GM21390 (cell line): ENCODE measurements around the gene GATAD2B.
A peak's percentile ranks its signal among the peaks of the same experiment; 100 is the strongest.

Source experiments
- ATAC-seq: cut with Tn5 transposase; IDR thresholded peaks from one replicate; pipeline ENCODE4 v1.9.1; 2021; ENCODE audit not compliant: unreplicated experiment

The GATAD2B gene

DNA sequence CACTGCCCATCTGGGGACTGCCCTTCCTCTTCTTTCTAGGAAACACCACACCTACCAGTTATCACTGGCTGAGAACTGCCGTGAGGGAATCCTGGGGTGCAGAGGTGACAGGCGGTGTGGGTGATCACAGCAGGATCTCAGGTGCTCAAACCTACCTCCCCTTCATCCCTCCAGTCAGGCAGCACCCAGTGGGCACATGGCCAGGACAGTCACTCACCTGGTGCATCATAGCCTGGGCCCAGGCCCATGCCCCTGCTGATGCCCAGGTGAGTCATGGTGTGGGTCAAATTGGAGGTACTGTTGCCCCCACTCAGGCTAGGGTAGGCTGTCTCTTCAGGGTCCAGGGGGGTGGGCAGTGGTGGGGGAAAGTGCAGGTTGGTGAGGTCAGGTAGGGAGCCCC lies 29.0 kb upstream of the GATAD2B start:
- no peak for ATAC-seq

DNA sequence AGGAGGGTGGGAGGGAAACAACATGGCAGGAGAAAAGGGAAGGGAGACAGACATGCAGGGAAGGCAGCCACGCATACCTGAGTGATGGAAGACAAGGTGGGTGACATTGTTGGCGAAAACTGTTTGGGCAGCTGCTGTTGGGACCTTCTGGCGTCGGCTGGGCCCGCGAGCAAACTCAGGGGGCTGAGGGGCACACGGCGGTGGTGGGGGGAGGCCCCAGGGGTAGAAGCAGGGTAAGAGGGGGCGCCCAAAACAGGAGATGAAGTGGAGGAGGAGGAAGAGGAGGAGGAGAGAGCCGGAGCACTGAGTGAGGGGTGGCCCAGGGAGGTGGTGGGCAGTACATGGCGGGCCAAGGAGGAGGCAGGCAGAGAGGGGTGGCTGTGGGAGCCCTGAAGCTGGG lies 28.4 kb upstream of the GATAD2B start:
- ATAC-seq: no peak

DNA sequence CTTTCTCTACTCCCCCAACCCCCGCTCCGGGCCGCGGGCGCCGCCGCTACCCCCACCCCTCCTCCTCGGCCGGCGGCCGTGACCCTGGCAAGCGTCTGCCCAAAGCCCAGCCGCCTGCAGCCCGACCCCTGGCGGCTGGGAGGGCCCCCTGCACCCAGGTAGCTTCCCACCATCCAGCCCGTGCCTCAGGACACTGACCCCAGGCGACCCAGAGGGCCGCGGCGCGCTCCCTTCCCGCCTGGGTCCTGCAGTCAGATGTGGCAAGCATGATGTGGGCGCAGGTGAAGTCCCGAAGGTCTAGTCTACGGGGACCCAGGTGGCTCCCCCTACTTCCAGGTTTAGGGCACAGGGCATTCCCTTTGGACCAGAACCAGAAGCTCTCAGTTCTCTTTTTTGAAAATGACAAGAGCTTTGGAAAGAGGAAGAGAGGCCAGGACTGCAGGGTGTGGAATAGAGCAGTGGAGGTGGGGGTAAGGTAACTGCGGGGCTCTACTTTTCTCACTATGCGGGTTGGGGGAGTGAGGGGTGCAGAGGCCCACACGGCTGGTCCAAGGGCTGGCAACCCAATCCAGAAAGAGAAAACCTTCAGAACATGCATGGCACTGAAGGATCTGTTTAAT lies 24.0 kb upstream of the GATAD2B start, which contains the start of gene DENND4B:
Gene DENND4B (minus strand): TSS at position 97 of the 620 bp plus-strand sequence. CDS start 2,344 bp downstream, outside the sequence.
- ATAC-seq: peak; percentile 66

DNA sequence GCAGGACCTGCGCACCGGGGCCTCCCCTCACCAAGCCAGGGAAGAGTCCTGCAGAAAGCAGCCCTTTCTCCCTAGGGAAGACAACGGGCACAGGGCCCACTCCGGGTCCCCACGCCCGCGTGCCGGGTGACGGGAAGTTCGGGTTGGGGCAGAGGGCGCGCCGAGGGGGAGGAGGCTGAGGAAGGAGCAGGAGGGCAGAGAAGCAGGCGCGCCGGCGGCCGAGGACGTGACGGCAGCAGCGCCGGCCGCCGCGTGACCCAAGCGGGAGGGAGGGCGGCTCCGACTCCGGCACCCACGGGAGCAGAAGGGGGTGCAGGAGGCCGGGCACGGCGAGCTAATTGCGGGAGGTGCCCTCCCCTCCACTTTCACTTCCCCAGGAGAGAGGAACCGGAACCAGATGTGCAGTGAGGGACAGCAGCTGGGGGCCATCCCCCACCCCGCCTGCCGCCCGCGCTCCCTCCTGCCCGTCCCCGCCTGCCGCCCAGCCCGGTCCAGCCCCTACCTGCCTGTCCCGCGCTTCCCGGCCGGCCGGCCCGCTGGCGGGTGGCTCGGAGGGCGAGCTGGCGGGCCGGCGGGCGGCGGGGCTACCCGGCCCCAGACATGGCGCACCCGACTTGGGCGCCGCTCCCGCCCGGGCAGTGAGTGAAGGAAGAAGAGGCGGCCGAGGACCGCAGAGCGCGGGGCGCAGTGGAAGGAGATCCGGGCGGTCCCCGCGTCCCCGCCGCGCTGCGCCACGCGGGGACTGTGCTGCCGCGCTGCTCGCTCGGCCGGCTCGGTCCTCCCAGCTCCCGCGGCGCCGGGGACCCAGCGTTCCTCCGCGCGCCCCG lies 23.2 kb upstream of the GATAD2B start:
- peak; percentile 61 for ATAC-seq

DNA sequence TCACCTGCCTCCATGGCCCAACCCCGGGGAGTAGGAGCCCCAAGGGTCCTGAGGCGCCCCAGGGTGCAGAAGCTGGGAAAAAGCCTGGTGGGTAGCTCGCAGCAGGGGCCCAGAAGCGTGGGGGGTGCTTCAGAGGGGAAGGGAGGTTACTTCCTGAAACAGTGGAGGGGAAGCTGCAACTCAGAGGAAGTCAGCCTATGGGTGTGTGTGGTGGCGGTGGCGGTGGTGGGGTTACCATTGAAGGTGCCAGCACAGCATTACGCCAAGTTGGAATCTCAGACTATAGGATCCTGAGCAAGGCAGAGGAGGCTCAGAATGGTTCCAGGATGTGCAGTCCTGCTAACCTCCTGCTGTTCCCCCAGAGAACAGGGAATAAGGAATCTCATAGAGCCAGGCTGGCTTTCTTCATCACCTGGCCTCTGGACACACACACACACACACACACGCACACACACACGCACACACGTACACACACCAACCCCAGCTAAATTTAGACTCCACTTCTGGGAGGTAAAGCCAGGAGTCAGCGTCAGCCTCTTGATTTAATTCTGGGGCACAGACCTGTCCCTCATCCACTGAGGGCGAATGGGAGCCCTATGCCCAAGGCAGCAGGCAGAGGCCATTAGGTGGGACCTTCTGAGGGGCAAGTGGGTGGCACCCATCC lies 22.5 kb upstream of the GATAD2B start:
- peak; percentile 8 for ATAC-seq

DNA sequence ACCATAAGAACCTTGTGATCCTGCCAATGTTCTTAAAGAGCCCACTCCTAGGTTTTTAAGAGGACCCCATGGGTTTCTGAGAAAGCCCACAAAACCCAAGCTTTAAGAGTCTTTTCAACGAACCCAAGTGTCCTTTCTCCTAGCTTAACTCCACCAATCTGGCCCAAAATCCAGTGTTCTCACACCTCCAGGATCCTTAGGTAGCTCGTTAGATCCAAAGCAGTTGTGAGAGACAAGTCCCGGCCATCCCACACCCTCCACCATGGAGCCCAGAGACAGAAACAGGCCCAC lies 22.0 kb upstream of the GATAD2B start:
- ATAC-seq: no peak

DNA sequence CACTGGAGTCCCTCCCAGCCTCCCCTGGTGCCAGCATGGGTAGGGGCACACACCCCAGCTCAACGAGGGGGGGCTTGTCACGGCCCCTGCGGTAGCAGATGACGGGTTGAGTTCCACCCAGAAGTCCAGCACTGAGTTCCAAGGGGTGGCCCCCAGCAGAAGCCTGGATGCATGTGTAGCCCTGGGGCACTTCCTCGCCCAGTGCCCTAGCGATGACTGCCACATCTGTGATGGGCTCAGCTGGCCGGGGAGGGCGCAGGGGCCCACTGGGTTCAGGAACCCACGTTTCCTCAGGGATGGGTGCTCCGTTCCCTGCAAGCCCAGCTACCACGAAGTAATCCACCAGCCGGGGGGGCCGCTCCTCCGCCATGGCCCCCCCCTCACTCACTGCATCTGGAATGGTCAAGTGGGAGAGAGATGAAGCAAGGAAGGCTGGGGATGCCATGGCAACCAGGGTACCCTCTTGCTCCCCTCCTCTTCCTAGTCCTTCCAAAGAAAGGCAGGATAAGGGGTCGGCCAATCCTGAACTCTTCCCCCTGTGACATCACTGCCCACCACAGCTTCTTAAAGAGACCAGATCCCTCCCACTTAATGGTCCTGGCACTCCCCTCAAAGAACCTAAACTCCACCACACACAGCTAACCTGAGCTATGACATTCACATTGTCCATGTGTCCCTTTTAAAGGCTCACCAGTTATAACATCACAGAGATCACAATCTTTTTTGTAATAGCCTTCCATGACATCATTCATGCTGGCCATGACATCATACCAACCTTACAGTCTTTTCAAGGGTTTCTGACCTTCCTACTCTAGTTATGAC lies 21.4 kb upstream of the GATAD2B start:
- no peak for ATAC-seq

DNA sequence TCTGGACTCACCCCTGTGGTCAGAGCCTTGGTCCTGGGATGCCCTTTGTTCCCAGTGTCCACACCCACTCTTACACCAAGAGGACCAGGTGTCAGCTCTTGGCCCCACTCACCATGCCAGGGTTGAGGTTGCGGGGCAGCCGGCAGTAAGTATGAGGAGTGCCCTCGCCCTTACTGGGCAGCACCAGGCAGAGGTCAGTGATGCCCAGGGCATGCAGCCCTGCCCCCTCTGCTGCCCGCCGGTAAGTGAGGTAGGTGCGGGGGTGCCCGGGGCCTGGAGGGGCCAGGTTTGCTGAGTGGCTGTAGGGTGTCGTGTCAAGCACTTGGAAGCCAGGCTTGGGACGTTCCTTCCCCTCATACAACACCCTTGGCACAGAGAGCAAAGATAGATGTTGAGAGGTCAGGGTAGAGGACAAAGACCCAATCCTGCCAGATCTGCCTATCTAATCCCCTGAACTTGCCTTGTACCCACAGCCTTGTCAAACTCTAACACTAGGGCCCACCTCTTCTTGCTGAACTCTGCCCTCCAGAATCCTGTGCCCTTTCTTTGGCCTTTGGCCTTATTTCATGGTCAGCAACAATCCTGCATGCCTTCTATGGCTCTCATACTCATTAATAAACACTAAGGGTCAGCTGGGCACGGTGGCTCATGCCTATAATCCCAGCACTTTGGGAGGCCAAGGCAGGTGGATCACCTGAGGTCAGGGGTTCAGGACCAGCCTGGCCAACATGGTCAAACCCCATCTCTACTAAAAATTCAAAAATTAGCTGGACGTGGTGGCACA lies 20.2 kb upstream of the GATAD2B start:
- ATAC-seq: no peak

DNA sequence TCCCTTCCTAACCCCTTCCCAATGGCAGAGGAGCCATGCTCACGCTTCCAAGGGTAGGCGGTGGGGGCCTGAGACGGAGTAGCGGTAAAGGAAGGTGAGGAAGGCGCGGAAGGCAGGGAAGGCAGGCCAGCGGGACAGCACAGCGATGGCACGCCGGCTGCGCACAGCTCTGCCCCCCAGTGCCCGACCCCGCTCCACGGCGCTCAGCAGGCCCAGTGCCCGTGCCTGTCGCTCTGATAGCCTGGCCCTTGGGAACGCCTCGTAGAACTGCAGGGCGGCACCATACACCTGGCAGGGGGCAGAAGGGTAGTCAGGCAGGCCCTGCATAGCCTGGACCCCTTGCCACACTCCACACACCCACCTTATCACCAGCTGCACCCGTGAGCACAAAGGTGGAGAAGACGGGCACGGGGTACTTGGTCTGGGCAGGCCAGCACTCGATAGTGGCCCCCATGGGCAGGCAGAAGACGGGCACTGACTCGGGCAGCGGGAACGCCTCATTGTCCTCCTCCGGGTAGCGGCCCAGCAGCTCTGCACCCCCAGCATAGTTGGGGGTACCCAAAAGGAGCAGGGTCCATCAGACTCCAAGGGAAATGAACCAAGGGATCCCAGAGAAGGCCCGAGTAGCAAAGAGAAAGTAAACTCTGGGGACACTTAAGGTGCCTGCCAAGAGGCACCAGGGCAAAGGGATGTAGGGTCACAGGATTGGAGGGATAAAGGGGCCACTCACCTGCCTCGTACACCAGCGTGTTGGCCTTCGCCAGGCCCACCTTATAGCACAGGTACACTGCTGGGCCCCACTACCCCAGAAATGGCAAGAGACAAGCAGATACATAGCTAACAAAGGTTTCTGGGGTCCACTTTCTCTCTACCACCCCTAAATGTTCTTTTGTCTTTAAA lies 19.3 kb upstream of the GATAD2B start:
- ATAC-seq: no peak

DNA sequence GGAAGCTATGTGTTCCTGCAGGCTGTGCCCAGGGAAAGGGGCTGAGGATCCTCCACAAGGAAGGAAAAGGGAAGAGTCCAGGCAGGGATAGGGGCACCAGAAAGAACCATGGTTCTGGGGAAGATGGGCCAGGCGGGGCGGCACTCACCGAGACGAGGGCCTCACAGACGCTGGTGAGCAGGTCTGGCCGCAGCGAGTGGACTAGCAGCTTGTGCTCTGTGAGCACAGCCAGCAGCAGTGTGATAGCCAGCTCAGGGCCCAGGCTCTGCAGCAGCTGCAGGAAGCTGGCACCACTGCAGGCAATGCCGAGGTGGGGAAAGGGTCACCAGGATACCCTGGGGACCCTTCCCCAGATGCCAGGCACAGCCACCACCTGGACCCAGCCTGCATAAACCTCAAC lies 18.0 kb upstream of the GATAD2B start:
- ATAC-seq: no peak

DNA sequence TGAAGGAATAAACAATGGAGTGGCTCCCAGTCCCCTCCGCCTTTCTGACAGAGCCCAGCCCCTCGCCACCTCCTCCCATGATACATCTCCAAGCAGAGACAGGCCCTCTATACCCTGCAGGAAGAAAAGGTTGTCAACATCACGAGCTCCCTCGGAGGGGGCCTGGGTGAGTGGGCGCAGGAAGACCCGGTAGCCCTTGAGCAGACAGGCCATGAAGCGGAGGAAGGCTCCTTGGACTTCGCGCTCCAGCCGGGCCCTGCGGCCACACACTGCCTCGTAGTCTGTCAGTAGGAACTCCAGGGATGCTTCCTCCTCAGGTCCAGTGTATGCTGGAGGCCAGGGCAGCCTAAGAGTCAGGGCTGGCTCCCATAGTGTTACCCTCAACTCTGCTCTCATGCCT lies 16.7 kb upstream of the GATAD2B start:
- ATAC-seq: no peak

DNA sequence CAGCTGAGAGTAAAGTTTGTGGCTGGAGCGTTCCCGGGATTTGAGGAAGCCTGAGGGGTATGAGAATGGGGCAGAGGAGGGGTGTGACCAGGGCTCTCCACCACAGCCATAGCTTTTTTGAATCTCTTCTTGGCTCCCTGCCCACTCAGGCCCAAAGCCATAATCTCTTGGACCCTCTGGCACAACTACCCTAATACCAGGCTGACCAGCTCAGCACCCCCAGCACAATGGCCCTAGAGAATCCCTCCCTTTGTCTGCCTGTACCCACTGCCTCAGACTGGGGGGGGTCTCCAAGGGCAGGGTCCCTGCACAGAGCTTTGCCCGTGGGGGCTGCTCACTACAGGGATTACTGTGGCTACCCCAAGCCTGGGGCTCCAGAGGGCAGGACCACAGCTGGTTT lies 16.2 kb upstream of the GATAD2B start:
- no peak for ATAC-seq

DNA sequence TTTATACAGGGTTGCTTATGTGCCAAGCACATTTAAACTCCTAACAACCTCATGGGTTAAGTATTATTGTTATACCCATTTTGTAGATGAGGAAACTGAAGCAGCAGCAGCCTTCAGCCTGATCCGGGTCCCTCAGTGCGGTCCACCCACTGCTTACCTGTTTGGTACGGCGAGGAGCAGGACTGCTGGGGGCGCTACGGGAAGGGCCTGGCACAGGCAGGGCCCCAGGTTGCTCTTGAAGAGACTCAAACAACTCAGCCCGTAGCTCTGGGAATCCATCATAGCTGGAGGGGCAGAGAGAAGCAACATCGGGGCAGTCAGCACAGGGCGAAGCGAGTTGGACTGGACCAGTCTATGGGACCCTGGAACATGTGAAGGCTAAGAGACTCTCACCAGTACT lies 14.6 kb upstream of the GATAD2B start:
- ATAC-seq: no peak

DNA sequence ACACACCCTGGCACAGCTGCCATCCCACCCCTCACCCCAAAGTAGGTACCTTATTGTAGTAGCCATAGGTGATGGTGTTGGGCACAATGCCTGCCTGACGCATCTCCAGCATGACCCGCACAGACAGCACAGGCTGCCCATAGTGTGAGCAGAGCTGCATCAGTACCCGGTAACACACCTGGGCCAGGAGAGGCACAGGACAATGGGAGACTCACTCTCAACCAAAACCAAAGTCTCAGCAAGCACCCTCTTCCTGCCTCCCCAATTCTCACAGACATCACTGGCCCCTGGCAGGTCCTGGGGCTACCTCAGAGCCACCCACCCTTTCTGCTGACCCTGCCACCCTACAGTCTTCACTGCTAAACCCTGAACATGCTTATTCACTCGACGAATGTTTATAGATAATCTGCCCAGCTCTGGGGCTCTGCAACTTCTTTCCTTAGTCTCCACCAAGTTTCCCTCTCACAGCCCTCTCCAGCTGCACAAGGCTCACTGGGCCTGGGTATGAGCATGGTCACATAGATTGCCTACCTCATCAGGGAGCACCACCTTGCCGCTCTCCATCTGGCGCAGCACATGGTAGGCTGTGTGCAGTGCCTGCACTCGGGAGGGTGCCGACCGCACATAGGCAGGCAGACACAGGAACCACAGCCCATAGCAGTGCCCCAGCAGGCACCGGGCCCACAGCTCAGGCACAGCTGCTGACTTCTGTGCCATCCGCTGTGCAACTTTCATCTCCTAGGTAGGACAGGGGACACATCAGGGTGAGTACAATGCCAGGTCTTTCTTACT lies 13.4 kb upstream of the GATAD2B start:
- ATAC-seq: no peak

DNA sequence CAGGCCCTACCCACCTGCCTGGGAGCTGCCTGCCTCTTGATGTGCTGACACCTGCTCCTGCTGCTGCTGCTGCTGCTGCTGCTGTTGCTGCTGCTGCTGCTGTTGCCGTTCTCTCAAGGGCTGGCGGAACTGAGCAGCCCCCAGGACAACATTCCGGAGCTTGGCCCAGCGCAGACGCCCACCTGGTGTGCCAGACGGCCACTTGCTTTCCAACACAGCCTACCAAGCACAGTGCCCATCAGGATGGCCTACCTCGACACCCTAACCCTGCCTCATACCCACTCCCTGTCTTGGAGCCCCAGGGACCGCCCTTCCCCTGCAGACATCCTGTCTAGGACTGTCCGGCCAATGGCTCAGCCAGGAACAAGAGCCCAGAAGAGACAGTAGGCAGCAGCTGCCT lies 12.0 kb upstream of the GATAD2B start:
- ATAC-seq: no peak

DNA sequence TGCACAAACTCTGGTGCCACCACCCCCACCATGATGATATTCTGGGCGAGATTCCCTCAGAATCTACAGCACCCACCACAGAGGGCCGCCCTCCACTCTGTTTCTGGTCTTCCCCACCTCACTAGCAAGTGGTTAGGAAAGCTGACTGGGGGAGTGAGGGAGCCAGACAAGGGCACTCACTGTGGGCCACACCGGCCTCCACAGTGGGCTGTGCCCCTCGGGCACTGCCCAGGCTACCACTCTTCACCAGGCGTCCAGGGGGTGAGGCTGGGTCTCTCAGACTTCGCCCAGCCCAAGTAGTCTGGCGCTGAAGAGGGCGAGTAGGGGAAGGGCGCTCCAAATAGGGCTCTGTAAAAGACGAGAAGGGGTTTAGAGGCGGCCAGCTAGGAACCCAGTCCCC lies 11.2 kb upstream of the GATAD2B start:
- ATAC-seq: no peak

DNA sequence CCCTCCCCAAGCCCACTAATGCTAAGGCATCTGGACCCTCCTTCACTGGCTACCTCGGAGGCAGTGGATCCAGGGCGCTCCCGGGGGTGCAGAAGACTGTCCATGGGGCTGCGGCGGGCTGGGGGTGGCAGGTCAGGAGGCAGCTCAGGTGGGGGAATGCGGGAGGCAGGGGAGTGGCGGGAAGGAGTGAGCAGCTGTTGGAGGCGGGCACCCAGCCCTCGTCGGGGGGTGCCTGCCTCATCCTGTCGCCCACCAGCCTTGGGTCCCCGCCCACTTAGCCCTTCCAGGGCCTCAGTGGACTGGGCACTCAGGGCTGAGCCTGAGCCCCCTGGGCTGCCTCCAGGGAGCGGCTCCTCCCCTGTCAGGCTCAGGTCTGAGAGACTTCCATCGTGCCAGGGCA lies 10.7 kb upstream of the GATAD2B start:
- ATAC-seq: no peak

DNA sequence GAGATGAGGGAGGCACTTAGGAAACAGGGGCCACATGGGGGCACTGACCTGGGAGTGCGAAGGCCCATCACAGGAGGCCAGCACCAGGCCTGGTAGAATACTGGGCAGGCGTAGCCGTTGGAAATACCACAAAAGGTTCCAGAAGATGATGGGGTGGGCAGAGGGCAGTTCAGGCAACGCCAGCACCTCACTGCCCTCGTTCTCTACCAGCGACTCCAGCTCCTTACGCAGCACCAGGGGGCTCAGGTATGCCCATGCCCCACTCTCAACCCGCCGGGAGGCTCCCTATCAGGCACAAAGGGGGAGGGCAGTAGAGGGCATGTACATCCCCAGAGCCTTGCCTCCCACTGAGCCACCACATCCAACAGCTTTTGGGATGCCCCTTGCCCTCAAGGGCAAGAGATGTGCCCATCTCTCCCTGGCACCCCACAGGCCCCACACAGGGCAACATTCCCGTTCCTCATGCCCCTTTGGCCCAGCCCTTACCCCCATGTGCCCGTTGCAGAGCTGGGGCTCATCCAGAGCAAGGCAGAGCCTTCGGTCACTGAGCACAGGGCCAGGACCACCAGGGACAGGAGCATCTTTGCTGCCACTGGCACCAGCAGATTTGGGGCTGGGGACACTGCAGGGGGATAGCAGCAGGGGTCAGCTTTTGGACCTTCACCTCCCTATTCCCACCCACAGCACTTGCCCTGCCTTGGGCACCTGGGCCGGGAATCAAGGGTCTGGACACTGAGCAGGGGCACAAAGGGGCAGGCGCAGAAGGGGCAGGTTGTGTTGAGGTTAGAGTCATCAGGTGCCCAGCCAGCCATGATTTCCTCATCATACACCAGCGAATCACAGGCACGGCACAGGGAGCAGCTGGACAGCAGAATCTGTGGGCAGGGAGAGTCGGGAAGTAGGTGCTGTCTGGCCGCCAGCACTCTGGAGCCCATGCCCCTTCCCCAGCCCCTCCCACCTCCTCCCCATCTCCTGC lies 9.7 kb upstream of the GATAD2B start:
- ATAC-seq: no peak
